GM04504 (cell line): ENCODE data around the gene RASL12.
"Not testable (repeated sequence)": the region's sequence is repeated elsewhere in the genome, so short reads cannot be mapped to it uniquely, and the experiment has no call there.

ENCODE experiments used
- DNase-seq: peaks from one replicate; pipeline ENCODE4 v3.0.0-alpha.2; 2012; ENCODE audit warnings: low read depth

RASL12 gene

GRCh38 chr15:65055201-65055870, 12.5 kb downstream of the RASL12 start:
- no peak for DNase-seq

DNA sequence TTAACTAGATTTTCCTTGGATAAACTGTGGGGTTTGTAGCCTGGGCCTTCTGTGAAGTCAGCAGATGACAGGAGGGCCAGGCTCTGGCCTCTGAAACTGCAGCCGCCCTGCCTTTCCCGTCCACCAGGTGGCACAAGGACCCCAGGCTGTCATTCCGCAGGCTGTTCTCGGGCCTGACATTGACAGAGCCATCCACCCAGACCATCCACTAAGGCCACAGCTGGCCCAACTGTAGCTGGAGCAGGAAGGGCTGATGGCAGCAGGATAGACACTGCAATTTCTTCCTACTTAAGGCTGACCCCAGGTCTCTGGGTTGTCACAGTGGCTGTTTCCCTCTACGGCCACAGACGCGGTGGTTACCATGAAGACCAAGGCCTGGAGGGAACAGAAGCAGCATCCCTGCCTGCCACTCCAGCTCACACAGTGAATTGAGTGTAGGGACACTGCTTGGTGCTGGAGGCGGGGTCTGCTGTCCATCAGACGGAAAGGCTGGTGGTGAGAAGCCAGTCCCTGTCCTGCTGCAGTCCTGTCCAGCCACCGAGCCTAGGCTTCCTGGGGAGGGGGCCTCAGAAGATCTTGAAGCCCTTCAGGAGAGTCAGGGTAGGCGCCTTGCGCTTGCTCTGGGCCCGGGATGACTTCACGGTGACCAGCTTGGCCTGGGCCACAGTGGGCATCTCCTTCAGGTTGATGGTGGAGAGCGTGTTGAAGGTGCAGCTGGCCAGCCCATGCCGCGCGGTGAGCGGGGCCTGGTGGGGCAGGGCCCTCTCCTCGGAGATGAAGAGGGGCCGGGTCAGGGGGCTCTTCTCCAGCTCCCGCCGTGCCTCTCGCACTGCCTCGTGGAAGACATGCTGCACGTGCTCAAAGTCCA, 13.2 kb downstream of the RASL12 start:
- peak; percentile 42 for DNase-seq

- DNase-seq = no peak
Measured at GRCh38 chr15:65052956-65053355, 14.8 kb downstream of the RASL12 start.

- no peak for DNase-seq
Measured at GRCh38 chr15:65051266-65051665, 16.5 kb downstream of the RASL12 start.

DNA sequence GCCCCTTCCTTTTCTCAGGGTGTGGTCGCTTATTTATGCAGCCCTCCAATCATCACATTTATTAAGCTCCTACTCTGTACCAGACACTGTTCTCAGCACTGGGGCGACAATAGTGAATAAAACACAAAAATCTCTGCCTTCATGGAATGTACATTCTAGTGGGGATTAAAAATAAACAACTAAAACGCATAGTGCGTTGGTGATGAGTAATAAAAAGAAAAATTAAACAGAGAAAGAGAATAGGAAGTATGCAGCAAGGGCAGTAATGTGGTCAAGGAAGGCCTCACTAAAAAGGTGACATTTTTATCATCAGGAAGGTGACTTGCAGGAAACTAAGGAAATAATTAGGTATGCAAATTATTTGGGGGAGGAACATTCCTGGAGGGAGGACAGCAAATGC, 17.5 kb downstream of the RASL12 start:
- no peak for DNase-seq

GRCh38 chr15:65049418-65049840, 18.4 kb downstream of the RASL12 start:
- DNase-seq = peak; percentile 81

GRCh38 chr15:65048241-65048640, 19.6 kb downstream of the RASL12 start:
- no peak for DNase-seq

GRCh38 chr15:65044724-65045481, 22.9 kb downstream of the RASL12 start, which contains the start of gene SLC51B:
Gene SLC51B, plus strand, starts transcription at chr15:65045387. Its CDS starts 4,618 bp downstream, at chr15:65050005.
- no peak for DNase-seq

GRCh38 chr15:65044218-65044617, 23.6 kb downstream of the RASL12 start:
- not testable (repeated sequence) for DNase-seq

DNA sequence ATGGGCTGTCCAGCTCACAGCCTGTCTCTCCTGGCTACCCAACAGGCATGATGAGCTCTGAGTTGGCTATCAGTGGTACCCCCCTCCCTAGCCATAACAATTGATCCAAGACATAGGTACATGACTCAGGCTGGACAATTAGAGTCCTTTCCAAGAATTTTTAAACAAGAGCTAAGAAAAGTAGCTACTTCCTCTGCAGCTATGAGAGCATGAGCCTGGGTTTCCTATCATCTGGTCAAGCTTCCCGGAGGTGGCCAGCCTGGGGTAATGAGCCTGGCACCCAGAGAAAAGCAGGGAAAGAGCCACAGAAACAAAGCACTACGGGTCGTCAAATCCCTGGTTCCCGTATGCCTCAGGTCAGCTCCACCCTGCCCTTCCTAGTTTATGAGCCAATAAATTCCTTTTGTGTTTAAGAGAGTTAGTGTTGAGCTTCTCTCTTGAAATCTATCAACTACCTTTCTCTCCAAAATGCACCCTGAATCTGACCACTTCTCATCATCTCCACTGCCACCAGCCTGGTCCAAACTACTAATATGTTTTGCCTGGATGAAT, 24.9 kb downstream of the RASL12 start:
- DNase-seq = no peak

GRCh38 chr15:65041787-65042186, 26.0 kb downstream of the RASL12 start:
- DNase-seq = no peak

DNA sequence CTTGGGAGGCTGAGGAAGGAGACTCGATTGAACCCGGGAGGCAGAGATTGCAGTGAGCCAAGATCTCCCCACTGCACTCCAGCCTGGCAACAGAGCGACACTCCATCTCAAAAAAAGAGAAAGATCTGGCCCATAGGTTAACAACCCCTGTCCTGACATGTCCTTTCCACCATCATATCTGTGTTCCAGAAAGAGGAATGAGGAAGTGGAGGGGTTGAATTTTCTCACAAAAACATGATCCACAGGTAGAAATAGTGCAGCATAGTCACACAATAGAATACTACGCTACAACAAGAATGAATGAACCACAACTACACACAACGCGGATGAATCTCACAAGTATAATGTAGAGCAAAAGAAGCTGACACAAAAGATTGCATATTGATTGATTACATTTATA, 27.3 kb downstream of the RASL12 start:
- DNase-seq = no peak

DNA sequence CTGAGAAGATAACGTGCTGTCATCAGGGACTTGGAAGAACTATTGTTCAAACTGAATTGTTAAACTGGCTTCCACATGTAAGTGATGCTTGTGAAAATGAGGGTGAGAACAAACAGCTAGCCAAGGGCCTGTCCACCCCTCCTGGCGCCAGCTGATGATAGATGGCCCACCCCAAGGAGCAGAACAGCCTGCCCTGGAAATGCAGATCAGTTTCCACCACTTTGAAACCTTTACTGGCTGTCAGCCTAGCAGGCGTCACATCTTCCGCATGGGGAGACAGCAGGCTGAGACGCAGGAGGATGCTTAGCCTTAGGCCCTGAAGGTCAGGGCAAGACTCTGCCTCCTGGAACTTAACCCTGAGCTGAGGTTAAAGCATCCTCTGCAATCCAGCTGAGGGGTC, 29.0 kb downstream of the RASL12 start:
- no peak for DNase-seq

DNA sequence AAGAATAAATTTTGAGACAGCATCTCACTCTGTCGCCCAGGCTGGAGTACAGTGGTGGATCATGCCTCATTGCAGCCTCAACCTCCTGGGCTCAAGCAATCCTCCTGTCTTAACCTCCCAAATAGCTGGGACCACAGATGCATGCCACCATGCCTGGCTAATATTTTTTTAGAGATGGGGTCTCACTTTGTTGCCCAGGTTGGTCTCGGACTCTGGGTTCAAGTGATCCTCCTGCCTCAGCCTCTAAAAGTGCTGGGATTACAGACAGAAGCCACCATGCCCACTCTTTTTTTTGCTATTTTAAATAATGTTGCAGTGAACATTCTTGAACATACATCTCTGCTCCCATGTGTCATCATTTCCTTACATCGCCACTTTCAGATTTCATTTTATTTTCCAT, 29.4 kb downstream of the RASL12 start:
- no peak for DNase-seq

DNA sequence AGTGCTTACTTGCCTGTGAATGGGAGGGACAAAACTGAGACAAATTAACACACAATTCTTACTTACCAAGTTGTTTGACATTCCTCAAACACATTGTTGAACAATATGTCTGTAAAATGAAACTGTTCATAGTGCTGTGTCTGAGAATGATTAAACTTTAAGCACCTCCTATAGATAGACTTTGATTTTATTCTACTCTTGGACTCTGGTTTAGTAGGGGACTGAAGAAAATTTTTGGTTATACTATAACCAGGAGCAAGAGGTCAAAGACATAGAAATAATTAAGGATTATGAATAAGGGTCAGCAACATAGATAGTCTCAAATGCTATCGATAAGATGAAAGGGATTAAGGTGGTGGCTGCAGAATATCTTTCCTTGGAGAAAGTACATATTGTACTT, 30.5 kb downstream of the RASL12 start:
- DNase-seq = no peak

DNA sequence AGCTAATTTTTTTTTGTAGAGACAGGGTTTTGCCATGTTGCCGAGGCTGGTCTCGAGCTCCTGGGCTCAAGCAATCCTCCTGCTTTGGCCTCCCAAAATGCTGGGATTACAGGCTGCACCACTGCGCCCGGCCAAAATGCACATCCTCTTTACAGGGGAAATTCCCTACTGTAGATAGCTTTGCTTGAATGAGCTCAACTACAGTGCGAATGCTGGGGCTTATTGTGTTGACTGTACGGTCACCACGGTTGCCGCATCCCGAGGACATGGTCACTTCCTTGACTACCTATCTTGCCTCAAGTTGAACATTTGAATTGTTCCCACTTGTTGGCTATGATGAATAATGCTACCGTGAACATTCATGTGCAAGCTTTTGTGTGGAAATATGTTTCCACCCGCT, 33.1 kb downstream of the RASL12 start:
- no peak for DNase-seq

DNA sequence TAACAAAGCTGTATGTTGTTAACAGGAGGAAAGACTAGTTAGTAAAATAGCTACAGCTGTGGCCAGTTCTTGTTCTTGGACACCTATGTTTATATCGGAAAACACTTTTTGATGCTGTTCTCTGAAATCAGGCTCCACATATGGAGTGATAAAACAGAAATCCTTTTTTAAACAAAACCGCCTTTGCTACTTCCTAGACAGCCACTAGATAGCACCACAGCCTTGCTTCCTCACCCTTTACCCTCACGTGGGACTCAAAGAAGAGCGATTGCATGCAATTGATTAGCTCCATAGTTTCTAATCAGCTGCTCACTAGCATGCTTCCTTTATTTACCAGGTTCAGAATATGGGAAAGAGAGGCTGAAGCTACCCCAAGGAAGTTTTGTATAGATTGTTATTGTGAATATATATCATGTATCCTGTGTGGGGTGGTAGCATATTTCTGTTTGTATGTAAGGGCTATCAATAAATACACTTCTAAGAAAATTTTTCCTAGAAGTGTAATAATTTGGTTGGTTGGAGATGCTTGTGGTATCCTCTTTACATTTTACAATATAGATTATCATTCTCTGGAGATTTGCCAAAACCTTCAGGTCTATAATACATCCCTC, 34.0 kb downstream of the RASL12 start:
- no peak for DNase-seq

DNA sequence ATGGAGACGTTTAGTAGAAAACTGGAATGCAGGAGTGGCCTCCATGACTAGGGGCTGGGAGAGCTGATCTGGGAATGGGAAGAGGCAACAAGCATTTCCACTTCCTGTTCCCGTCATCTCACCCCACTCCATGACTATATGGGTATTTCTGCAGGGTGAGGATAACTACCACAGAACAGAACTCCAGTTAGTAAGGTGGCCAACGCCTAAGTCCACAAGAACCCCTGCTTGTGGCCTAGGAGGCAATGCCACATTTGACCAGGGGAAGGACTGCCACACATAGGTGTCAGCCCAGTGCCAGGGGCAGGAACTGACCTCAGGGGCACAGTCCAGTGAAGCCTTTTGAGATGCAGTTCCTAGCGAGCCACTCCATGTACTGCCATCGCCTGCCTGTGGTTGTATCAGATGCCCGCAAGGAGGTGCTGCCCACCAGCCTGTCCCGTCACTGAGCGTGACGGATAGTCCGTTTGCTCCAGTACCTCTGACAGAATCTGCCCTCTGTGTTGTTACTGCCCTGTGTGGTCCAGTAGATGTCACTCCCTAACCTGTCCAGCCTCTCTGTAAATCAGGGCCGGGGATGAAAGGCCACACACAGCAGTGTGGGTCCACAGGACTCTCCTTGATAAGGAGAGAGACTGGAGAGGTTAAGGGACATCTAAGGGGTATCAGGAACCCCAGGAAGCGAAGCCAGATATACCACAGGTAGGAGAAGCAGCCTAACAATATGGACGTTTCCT, 34.8 kb downstream of the RASL12 start:
- peak; percentile 24 for DNase-seq

- no peak for DNase-seq
Measured at GRCh38 chr15:65029736-65030208, 38.0 kb downstream of the RASL12 start.

GRCh38 chr15:65028921-65029735, 38.7 kb downstream of the RASL12 start, which contains the start of gene MTFMT:
Gene MTFMT, minus strand, starts transcription at chr15:65029639. Its CDS starts 26 bp downstream, at chr15:65029613.
- peak; percentile 45 for DNase-seq
